Right forelimb (tissue), 1 donor: ENCODE data around the gene PLAC8.
"Not testable (repeated sequence)": the region's sequence is repeated elsewhere in the genome, so short reads cannot be mapped to it uniquely, and the experiment has no call there.

ENCODE experiments used
- DNase-seq: peaks from one replicate; pipeline ENCODE4 v3.0.0-alpha.2; 2018

PLAC8 gene

DNA sequence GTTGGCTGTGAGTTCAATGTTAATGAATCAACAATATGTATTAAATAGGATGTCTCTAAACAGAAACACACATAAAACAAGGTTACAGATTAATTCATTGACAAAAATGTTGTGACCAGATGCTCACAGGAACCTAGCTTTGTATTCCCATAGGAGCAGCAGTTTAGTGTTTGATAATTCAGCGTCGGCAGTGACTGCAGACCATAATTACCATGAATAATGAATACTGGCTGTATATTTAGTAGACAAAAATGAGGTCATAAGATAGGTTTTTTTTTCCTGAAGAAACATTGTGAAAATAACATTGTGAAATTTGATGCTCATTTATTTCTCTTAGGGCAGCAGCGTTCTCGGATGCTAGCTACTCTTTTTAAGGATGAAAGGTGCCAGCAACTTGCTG is 51.8 kb downstream of the PLAC8 start:
- no peak for DNase-seq

DNA sequence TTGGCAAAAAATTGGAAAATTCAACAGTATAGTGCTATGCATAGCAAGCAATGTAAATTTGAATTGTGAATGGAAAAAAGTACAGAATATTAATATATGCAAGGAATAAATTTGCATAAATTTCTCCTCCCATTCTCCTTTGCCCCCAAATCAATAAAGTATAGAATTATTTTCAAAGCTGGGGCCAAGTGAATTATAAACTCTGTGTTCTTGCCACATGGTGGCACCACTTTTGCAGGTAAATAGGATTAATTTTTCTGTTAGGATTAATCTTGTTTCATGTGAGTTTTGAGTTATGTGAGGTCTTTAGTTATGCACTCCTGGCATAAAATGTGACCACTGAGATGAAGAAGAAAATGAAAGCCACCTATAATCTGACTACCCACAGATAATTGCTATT is 59.6 kb downstream of the PLAC8 start:
- no peak for DNase-seq

DNA sequence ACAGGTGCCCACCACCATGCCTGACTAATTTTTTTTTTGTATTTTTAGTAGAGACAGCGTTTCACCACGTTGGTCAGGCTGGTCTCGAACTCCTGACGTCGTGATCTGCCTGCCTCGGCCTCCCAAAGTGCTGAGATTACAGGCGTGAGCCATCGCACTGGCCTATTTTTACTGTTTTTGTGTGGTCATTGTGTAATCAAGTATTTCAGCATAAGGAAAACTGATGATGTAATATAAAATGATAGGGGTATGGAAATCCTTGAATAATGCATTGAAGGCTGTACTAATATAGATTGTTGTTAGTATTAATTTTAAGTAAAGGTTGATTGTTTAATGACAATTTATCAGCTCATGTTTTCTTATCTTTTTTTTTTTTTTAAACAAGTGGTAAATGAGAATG is 65.7 kb downstream of the PLAC8 start:
- DNase-seq, result not testable (repeated sequence)

DNA sequence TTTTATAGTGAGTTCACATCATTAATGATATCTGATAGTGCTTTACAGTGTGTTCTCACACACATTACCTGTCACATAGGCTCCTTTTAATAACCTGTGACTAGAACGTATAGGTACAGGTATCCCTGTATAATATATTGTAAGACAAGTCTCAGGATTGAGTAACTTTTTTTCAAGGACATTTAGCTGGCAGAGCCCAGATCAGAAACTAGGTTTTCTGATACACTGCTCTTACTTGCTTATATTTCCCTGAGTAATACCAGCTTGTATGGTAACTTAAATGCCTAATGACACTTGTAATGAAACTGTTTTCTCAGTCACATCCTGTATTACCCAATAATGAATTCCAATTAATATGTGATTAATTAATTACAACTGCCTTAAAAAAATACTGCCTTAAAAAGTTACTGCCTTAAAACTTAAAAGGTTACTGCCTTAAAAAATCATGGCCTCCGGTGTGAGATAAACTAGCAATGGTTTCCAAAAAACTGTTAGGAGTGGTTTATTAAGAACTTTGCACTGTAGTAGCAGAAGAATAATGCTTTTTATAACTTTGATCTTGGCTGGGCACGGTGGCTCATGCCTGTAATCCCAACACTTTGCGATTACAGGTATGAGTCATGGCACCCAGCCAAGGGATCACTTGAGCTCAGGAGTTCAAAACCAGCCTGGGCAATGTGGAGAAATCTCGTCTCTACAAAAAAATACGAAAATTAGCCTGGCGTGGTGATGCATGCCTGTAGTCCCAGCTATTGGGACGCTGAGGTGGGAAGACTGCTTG is 67.6 kb downstream of the PLAC8 start:
- DNase-seq, result no peak

DNA sequence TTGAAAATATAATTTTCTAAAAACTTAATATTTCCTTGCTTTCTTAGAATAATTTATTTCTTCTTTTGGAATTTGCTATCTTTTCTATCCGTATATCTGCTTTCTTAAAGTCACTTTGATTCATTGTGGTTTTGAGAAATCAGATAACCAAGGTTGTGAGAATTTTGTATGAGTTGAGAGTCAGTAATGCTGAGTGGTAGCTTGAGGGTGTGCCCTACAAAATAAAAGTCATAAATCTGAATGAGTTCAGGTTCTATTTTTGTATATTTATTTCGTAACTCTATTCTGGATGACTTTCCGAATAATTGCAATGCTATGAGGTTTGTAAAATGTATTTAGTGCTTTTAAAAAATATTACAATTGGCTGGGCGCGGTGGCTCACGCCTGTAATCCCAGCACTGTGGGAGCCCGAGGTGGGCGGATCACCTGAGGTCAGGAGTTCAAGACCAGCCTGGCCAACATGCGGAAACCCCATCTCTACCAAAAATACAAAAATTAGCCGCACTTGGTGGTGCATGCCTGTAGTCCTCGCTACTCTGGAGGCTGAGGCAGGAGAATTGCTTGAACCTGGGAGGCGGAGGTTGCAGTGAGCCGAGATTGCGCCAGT is 70.6 kb downstream of the PLAC8 start:
- no peak for DNase-seq

DNA sequence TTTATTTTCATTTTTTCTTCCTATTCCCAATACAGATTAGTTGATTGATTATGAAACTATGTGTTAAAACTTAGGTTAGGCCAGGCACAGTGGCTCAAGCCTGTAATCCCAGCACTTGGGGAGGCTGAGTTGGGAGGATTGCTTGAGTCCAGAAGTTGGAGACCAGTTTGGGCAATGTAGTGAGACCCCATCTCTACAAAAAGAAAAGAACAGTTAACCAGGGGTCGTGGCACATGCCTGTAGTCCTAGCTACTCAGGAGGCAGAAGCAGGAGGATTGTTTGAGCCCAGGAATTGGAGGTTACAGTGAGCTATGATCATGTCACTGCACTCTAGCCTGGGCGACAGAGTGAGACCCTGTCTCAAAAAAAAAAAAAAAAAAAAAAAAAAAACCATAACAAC is 71.4 kb downstream of the PLAC8 start:
- not testable (repeated sequence) for DNase-seq

DNA sequence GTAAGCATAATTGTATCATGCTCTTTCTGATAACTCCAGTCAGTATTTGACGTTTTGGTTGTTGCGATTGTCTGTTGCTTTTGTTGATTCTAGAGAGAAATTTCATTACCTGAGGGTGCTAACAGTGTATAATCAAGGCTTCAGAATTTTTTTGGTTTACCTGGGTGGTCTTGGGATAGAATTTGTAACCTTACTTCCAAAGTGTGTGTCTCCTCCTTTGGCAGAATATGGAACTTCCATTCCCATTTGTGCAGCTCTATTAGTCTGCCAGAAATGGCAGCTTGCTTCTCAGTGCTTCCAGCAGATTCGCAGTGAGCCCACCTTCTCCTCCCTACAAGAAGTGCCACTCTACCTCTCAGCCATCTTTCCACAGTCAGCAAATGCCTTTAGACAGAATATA is 74.3 kb downstream of the PLAC8 start:
- no peak for DNase-seq
